ENCODE results near the gene LSM3.

- no peak for TF ChIP-seq POLR2A (IDR thresholded peaks at IDR 0.05; ENCODE audit: low read length)
- no peak for TF ChIP-seq GATA1 (IDR thresholded peaks at IDR 0.05; ENCODE audit: low read depth, low read length)
Measured at GRCh38 chr3:14237457-14237856, 58.8 kb downstream of the LSM3 start.

Measured in erythroblast (primary cell).